ENCODE measurements around the gene LRBA. TPM values are rescaled to one million over a fixed set of nuclear protein-coding genes. Genes with fewer than 3 reads are reported as not detected.

Gene LRBA
- total and polyA plus RNA-seq, 9 of the 15 experiments (the other 6 are each of a cell fraction or from before 2014, with no cell fraction given), result 24.2 to 88.7 (median 59.7) TPM

GRCh38 chr4:151031831-151032605 lies 16.9 kb upstream of the LRBA start (continued):
- TF ChIP-seq HMBOX1 (IDR thresholded peaks at IDR 0.05), result peak; percentile 90
- TF ChIP-seq RBFOX2 (IDR thresholded peaks at IDR 0.05; ENCODE audit: low read depth, low read length), result peak; percentile 61
- TF ChIP-seq MEF2A (IDR thresholded peaks at IDR 0.05; ENCODE audit: control insufficient read depth, low read depth, low read length), result no peak
- peak; percentile 96 for TF ChIP-seq ARID1B (IDR thresholded peaks at IDR 0.05)
- peak; percentile 94 for TF ChIP-seq CBFA2T3 (IDR thresholded peaks at IDR 0.05)
- TF ChIP-seq JUND (IDR thresholded peaks at IDR 0.05; ENCODE audit: borderline replicate concordance, low read depth, low read length), result peak; percentile 85
- peak; percentile 78; the same call in 2 of the 3 replicates for TF ChIP-seq JUND (tag; IDR thresholded peaks at IDR 0.05; ENCODE audit: borderline replicate concordance, low read depth, low read length)
- peak; percentile 72 for TF ChIP-seq ETV1 (tag; conservative IDR thresholded peaks at IDR 0.05; ENCODE audit: low read depth)
- no peak for TF ChIP-seq HBP1 (CRISPR knock-in tag; IDR thresholded peaks at IDR 0.05)
- peak in 1 of 2 experiments; percentile 73; a peak in 2 of 4 replicates for TF ChIP-seq HDAC1 (IDR thresholded peaks at IDR 0.05)
- no peak for TF ChIP-seq SNAPC5 (CRISPR knock-in tag; IDR thresholded peaks at IDR 0.05)
- TF ChIP-seq NELFE (IDR thresholded peaks at IDR 0.05; ENCODE audit: insufficient read depth, insufficient read length), result no peak
- no peak for TF ChIP-seq ZNF696 (CRISPR knock-in tag; conservative IDR thresholded peaks at IDR 0.05)
- TF ChIP-seq ATF3 (IDR thresholded peaks at IDR 0.05), result peak; percentile 80
- no peak for TF ChIP-seq ATF3 (CRISPR knock-in tag; conservative IDR thresholded peaks at IDR 0.05)
- no peak for TF ChIP-seq CHCHD3 (CRISPR knock-in tag; IDR thresholded peaks at IDR 0.05)
- peak; percentile 59 for TF ChIP-seq SOX6 (IDR thresholded peaks at IDR 0.05)
- TF ChIP-seq STAT5B (CRISPR knock-in tag; IDR thresholded peaks at IDR 0.05), result no peak
- peak; percentile 62; the same call in 1 of the 2 replicates for TF ChIP-seq CTBP1 (IDR thresholded peaks at IDR 0.05; ENCODE audit: borderline replicate concordance)
- TF ChIP-seq USF1 (CRISPR knock-in tag; IDR thresholded peaks at IDR 0.05), result no peak
- TF ChIP-seq GATAD2B (IDR thresholded peaks at IDR 0.05; ENCODE audit: borderline replicate concordance), result peak; percentile 80; the same call in 1 of the 2 replicates
- TF ChIP-seq RUNX1 (IDR thresholded peaks at IDR 0.05; ENCODE audit: low read depth), result no peak
- no peak for TF ChIP-seq FOXA1 (IDR thresholded peaks at IDR 0.05; ENCODE audit: borderline replicate concordance)

Data from K562 (cell line).